ENCODE data around the gene TES. TPM values are rescaled to one million over a fixed set of nuclear protein-coding genes. Genes with fewer than 3 reads are reported as not detected.

The TES gene
- total RNA-seq, 1 experiment from 2014 or later: 28.2 TPM

GRCh38 chr7:116162254-116162653, 48.1 kb upstream of the TES start:
- Histone ChIP-seq H3K56ac (ENCODE audit: insufficient read length, low read depth, low read length) (no peak overlapping the region), H3K14ac (ENCODE audit: insufficient read depth, low read length) (no peak overlapping the region), H4K91ac (ENCODE audit: insufficient read length, low read depth, low read length) (no peak overlapping the region), H3K27ac (ENCODE audit: insufficient read length, low read depth, low read length) (no peak overlapping the region), H2AFZ (ENCODE audit: low read length) (no peak overlapping the region), H3K4me2 (ENCODE audit: insufficient read depth, insufficient read length, low read length) (no peak overlapping the region), H3K79me2 (ENCODE audit: insufficient read depth, low read length) (no peaks in the 10 kb centered on the region), H2BK120ac (ENCODE audit: low read depth, low read length, poor library complexity, severe bottlenecking) (no peak overlapping the region), H2BK15ac (ENCODE audit: low read depth, low read length) (no peak overlapping the region), H3K27me3 (ENCODE audit: insufficient read depth, low read length) (no peaks in the 10 kb centered on the region), H3K23ac (ENCODE audit: insufficient read length, low read depth, low read length) (no peak overlapping the region), H4K8ac (replicated peaks; ENCODE audit: insufficient read length, low read depth, low read length) (no peak overlapping the region), H3K18ac (ENCODE audit: insufficient read length, low read depth, low read length) (no peak overlapping the region), H2BK5ac (ENCODE audit: insufficient read length, low read length) (no peak overlapping the region), H3T11ph (ENCODE audit: low read length) (no peak overlapping the region), H2BK20ac (ENCODE audit: low read depth, low read length, poor library complexity, severe bottlenecking) (no peak overlapping the region), H4K5ac (ENCODE audit: insufficient read length, low read depth, low read length) (no peak overlapping the region), H3K9ac (ENCODE audit: extremely low read depth, insufficient read length, low read length) (no peak overlapping the region), H3K23me2 (ENCODE audit: insufficient read length, low read depth, low read length, poor library complexity, severe bottlenecking) (no peaks in the 10 kb centered on the region), H4K20me1 (ENCODE audit: control insufficient read depth, insufficient read depth, insufficient read length) (no peaks in the 10 kb centered on the region), H2BK12ac (ENCODE audit: insufficient read length, low read depth, low read length) (no peak overlapping the region), H3K4ac (ENCODE audit: low read depth, low read length) (no peak overlapping the region), H3K4me1 (ENCODE audit: insufficient read depth, low read length) (no peaks in the 10 kb centered on the region), H3K9me3 (ENCODE audit: control insufficient read depth, low read depth, low read length) (no peaks in the 10 kb centered on the region), H3K79me1 (ENCODE audit: insufficient read depth, low read depth, low read length, poor library complexity, severe bottlenecking) (no peaks in the 10 kb centered on the region), H2AK5ac (ENCODE audit: insufficient read length, low read length) (no peak overlapping the region)
- Mint-ChIP-seq H3K36me3 (ENCODE audit: insufficient read depth in 1 of 3, low read depth in 3 of 3) (no peaks in the 10 kb centered on the region), H3K27me3 (ENCODE audit: low read depth) (no peaks in the 10 kb centered on the region), H3K4me3 (no peak overlapping the region), H3K9me3 (no peaks in the 10 kb centered on the region), H3K4me1 (peaks cover 9 to 14% of the 10 kb centered on the region in 2 experiments), H3K27ac (no peak overlapping the region)
- no peak for TF ChIP-seq CTCF (conservative IDR thresholded peaks at IDR 0.05)
- DNase-seq: no peak
